OCI-LY1 (cell line): Measurements from ENCODE around the gene SPATA46.

Source experiments
- H2AFZ ChIP-seq: fragments of 200-600 bp; sonication (generic), shearing (Covaris generic); 2 replicates; pipeline ENCODE4 v1.6.0; 2014; ENCODE audit warnings: antibody characterized with exemption, mild to moderate bottlenecking, low read length
- H3F3A ChIP-seq: fragments of 200-600 bp; sonication (generic), shearing (Covaris generic); 2 replicates; pipeline ENCODE4 v1.6.0; 2014; ENCODE audit warnings: mild to moderate bottlenecking, antibody characterized with exemption, low read length, moderate library complexity; ENCODE audit not compliant: insufficient read depth
- H3K27ac ChIP-seq: fragments of 200-600 bp; sonication (generic); 2 replicates; pipeline ENCODE4 v1.5.1; 2014; ENCODE audit warnings: low read length, mixed run types, mild to moderate bottlenecking, low read depth; ENCODE audit not compliant: poor library complexity, severe bottlenecking
- H3K27me3 ChIP-seq: fragments of 200-600 bp; sonication (generic); 2 replicates; pipeline ENCODE4 v1.6.0; 2014; ENCODE audit warnings: antibody characterized with exemption, mild to moderate bottlenecking, low read length, moderate library complexity; ENCODE audit not compliant: insufficient read depth
- H3K36me3 ChIP-seq: fragments of 200-600 bp; sonication (generic); 2 replicates; pipeline ENCODE4 v1.6.1; 2014; ENCODE audit warnings: mild to moderate bottlenecking, antibody characterized with exemption, low read length, moderate library complexity, mixed read lengths; ENCODE audit not compliant: insufficient read depth
- H3K4me1 ChIP-seq: fragments of 200-600 bp; sonication (generic); 2 replicates; pipeline ENCODE4 v1.5.1; 2014; ENCODE audit warnings: mild to moderate bottlenecking, low read length, moderate library complexity; ENCODE audit not compliant: insufficient read depth, severe bottlenecking
- H3K4me2 ChIP-seq: fragments of 200-600 bp; sonication (generic), shearing (Covaris generic); 2 replicates; pipeline ENCODE4 v1.6.1; 2014; ENCODE audit warnings: low read length
- H3K4me3 ChIP-seq: fragments of 200-600 bp; sonication (generic); 2 replicates; pipeline ENCODE4 v1.5.1; 2014; ENCODE audit warnings: low read length, low read depth, mild to moderate bottlenecking, mixed read lengths; ENCODE audit not compliant: poor library complexity, severe bottlenecking
- H3K79me2 ChIP-seq: fragments of 200-600 bp; shearing (Covaris generic); 2 replicates; pipeline ENCODE4 v1.6.1; 2016; ENCODE audit warnings: mixed run types, low read length, mixed read lengths; ENCODE audit not compliant: insufficient read depth
- H3K9ac ChIP-seq: fragments of 200-600 bp; sonication (generic), shearing (Covaris generic); 2 replicates; pipeline ENCODE4 v1.6.1; 2014; ENCODE audit warnings: mild to moderate bottlenecking, low read length, mixed read lengths
- H3K9me2 ChIP-seq: fragments of 200-600 bp; sonication (generic), shearing (Covaris generic); 2 replicates; pipeline ENCODE4 v1.6.1; 2014; ENCODE audit warnings: low read depth, mild to moderate bottlenecking, low read length, mixed read lengths
- H3K9me3 ChIP-seq: fragments of 200-600 bp; shearing (Covaris generic); 2 replicates; pipeline ENCODE4 v1.6.1; 2014; ENCODE audit warnings: low read length, mixed read lengths
- H4K20me1 ChIP-seq: fragments of 200-600 bp; sonication (generic), shearing (Covaris generic); 2 replicates; pipeline ENCODE4 v1.6.0; 2016; ENCODE audit warnings: mild to moderate bottlenecking, low read length; ENCODE audit not compliant: insufficient read depth
- EZH2 ChIP-seq: fragments of 200-600 bp; sonication (generic), shearing (Covaris generic); IDR thresholded peaks from 2 replicates; pipeline ENCODE4 v1.8.0; 2017; ENCODE audit warnings: borderline replicate concordance, mixed run types, mild to moderate bottlenecking, antibody characterized with exemption, low read length, moderate library complexity, mixed read lengths
- TF ChIP-seq, protein P1 (sequence below): fragments of 200-600 bp; sonication (generic), shearing (Covaris generic); IDR thresholded peaks from 2 replicates; pipeline ENCODE4 v1.5.1; 2017; ENCODE audit warnings: mild to moderate bottlenecking, antibody characterized with exemption, low read length, moderate library complexity, mixed read lengths

The SPATA46 gene

DNA sequence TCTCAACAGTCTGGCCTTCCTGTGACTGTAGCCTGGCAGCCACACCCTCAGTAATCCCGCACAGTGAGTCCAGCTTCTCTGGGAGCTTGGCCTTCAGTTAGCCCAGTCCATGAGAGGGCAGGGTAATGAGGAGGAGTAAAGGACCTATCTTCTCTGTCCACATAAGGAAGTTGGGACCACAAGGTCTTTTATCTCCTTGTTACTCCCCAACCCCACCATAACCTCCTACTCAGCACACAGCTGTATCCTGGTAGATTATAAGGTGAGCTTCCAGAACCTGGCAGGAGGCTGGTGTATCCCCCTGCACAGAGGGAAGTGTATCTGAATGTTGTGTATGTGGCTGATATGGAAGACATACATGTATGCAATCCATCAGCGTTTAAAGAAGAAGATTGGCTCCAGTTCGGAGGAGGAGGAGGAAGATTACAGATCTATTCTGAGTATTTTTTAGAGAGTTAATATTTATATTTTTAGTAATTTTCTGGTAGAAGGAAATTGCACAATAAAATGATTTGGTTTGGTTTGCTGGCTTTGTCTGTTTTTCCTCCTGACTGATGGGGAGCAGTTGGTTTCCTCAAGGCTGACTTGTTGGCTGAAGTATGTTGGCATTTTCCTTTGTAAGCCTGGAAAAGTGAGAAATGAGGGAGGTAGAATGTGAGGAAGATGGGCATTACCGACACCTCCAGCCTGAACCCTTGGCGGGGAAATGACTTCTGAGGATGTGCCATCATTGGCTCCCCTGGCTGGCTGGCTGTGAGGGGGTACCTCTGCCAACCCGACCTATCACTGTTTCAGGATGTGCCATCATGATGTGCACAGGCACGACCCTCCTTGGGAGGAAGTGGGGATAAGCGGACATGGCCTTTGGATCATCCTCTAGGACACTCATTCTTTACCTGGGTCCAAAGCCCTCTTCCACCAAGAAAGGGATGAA is 9.9 kb upstream of the SPATA46 start:
- H3K36me3 ChIP-seq, result no peaks in the 10 kb centered on the region
- H3K4me2 ChIP-seq, result no peak overlapping the region
- no peak overlapping the region for H3K9ac ChIP-seq
- TF ChIP-seq EZH2, result no peak
- TF ChIP-seq, protein P1, sequence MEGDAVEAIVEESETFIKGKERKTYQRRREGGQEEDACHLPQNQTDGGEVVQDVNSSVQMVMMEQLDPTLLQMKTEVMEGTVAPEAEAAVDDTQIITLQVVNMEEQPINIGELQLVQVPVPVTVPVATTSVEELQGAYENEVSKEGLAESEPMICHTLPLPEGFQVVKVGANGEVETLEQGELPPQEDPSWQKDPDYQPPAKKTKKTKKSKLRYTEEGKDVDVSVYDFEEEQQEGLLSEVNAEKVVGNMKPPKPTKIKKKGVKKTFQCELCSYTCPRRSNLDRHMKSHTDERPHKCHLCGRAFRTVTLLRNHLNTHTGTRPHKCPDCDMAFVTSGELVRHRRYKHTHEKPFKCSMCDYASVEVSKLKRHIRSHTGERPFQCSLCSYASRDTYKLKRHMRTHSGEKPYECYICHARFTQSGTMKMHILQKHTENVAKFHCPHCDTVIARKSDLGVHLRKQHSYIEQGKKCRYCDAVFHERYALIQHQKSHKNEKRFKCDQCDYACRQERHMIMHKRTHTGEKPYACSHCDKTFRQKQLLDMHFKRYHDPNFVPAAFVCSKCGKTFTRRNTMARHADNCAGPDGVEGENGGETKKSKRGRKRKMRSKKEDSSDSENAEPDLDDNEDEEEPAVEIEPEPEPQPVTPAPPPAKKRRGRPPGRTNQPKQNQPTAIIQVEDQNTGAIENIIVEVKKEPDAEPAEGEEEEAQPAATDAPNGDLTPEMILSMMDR, result no peak
- H3K4me1 ChIP-seq, result no peaks in the 10 kb centered on the region
- no peak overlapping the region for H3K27ac ChIP-seq
- no peaks in the 10 kb centered on the region for H3K27me3 ChIP-seq
- H3K79me2 ChIP-seq, result no peaks in the 10 kb centered on the region
- H3K9me3 ChIP-seq, result no peaks in the 10 kb centered on the region
- H3K9me2 ChIP-seq, result no peaks in the 10 kb centered on the region
- no peaks in the 10 kb centered on the region for H3F3A ChIP-seq
- no peak overlapping the region for H2AFZ ChIP-seq
- no peak overlapping the region for H3K4me3 ChIP-seq
- H4K20me1 ChIP-seq, result no peaks in the 10 kb centered on the region

DNA sequence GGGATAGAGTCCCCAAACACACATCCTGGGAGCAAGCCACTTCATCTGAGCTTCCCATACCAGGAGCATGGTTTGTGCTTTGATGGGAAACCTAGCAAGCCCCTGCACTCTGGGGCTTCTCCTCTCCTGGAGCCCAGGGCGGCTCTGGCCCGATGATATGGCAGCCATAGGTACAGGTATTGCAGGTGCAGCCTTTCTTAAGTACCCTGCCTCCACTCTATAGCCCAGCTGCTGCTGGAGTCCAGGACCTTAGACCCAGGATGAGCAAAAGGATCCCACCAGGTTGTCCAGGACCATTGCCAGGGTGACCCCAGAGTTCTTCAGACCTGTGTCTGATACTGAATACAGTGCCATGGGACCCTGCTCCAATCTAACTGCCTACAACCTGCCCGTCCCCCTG is 9.0 kb upstream of the SPATA46 start:
- Histone ChIP-seq H3K4me2 (no peak overlapping the region), H3K9me3 (no peaks in the 10 kb centered on the region), H3K36me3 (no peaks in the 10 kb centered on the region), H3F3A (no peaks in the 10 kb centered on the region), H3K9me2 (no peaks in the 10 kb centered on the region), H3K79me2 (no peaks in the 10 kb centered on the region), H3K27ac (no peak overlapping the region), H3K9ac (no peak overlapping the region), H2AFZ (no peak overlapping the region), H3K4me3 (no peak overlapping the region), H3K27me3 (no peaks in the 10 kb centered on the region), H3K4me1 (no peaks in the 10 kb centered on the region), H4K20me1 (no peaks in the 10 kb centered on the region)
- no peak for TF ChIP-seq EZH2
- TF ChIP-seq, protein P1, result no peak

DNA sequence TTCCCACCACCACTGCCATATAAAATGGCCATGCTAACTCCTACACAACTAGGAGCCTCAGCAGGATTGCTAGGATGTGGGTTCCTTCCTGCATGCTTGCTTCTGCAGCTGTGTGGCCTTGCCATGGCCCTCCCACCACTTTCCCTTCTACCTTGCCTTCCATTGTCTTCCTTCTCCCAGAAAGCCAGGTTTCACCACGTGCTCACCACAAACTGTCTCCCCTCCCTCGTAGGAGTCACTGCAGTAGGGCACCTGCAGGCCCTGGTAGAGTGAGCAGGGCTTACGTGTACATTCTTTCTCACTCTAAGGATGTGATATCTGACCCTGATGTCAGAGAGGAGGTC is 8.6 kb upstream of the SPATA46 start:
- H3K4me2 ChIP-seq, result no peak overlapping the region
- no peak overlapping the region for H2AFZ ChIP-seq
- no peaks in the 10 kb centered on the region for H3K27me3 ChIP-seq
- H3K36me3 ChIP-seq, result no peaks in the 10 kb centered on the region
- no peaks in the 10 kb centered on the region for H3F3A ChIP-seq
- no peaks in the 10 kb centered on the region for H3K79me2 ChIP-seq
- H3K4me3 ChIP-seq, result no peak overlapping the region
- H3K9me2 ChIP-seq, result no peaks in the 10 kb centered on the region
- no peak overlapping the region for H3K9ac ChIP-seq
- no peaks in the 10 kb centered on the region for H3K9me3 ChIP-seq
- H3K4me1 ChIP-seq, result no peaks in the 10 kb centered on the region
- no peak for TF ChIP-seq EZH2
- TF ChIP-seq, protein P1, result no peak
- no peak overlapping the region for H3K27ac ChIP-seq
- no peaks in the 10 kb centered on the region for H4K20me1 ChIP-seq
